ENCODE measurements around the gene SPOCK1. TPM values are rescaled to one million over a fixed set of nuclear protein-coding genes. Genes with fewer than 3 reads are reported as not detected.

SPOCK1 gene
- total RNA-seq, 1 donor from 2014 or later: 1.0 TPM

- DNase-seq: no peak
Observed at GRCh38 chr5:137290373-137290772, 208.8 kb downstream of the SPOCK1 start.

- no peak for DNase-seq
Observed at GRCh38 chr5:137289856-137290255, 209.3 kb downstream of the SPOCK1 start.

GRCh38 chr5:137287569-137287968 is 211.6 kb downstream of the SPOCK1 start:
- DNase-seq: no peak

- no peak for DNase-seq
Observed at GRCh38 chr5:137286025-137286610, 213.0 kb downstream of the SPOCK1 start.

- no peak for DNase-seq
Observed at GRCh38 chr5:137283801-137284200, 215.3 kb downstream of the SPOCK1 start.

- DNase-seq: no peak
Observed at GRCh38 chr5:137282216-137282615, 216.9 kb downstream of the SPOCK1 start.

GRCh38 chr5:137281201-137281600 is 217.9 kb downstream of the SPOCK1 start:
- DNase-seq: no peak

DNA sequence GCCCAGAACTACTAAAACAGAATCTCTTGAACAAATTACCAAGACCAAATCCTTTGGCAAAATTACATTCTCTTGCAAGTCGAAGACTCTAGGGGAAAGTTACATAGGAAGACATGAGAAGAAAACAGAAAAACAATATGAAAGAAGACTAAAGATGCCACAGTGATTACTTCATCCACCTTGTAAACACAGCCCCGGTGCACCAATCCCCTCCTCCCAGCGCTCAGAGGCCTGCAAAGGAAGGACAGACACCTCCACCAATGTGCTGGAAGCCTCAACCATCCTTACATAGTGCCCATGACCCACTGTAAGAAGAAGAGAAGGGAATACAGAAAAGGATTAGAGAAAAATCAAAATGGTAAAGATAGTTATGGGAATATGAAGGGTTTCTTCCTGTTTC is 218.5 kb downstream of the SPOCK1 start:
- DNase-seq: no peak

- DNase-seq: no peak
Observed at GRCh38 chr5:137279521-137280231, 219.4 kb downstream of the SPOCK1 start.

DNA sequence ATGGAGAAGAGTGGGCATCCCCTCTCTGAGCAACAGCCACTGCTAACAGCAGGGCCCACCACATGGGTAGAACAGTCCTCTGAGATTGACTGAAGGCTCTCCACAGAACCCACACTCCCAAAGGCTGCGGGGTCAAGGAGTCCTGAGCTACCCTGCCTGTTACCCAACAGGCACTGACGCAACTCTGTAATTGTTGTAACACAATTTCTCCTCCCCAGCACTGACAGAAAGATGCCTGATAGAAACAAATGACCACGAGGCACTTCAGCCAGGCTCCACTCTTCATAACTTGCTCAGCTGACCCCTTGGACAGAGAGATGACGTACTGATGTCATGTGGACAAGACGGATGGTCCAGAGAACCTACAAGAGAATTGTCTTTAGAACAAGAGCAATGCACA is 220.7 kb downstream of the SPOCK1 start:
- DNase-seq: no peak

DNA sequence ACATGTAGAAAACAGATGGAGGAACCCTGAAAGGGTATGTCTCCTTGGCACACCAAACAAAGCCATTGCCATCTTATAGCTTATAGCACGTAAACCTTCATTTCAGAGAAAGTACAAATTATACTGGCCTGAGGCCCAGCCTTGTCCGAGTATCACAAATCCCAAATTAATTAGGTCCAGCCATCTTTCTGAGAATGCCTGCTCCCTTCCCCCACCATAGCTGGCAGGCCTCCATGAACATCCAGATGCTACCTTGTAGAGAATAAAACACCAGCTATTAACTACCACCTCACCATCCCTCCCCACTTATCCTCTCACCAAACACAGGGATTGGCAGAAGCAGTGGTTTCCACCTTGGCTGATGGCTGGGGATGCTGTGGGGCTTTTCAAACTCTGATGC is 224.0 kb downstream of the SPOCK1 start:
- DNase-seq: no peak

DNA sequence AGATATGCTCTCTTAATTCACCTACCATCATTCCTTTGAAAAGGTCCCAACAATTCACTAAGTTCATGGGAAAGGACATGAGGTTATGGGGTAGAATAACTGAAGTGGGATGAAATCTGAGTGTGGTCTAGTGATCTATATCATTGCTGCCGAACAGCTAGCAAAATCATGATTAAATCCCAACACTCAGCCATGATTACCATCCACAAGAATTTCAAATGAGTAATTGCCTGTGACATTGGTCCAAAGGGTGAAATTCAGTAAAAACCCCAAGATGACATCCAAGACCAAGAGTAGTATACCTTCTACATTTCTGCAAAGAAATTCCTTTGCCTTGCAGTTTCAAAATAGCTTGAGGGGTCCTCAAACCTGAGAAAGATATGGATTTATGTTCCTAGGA is 225.6 kb downstream of the SPOCK1 start:
- no peak for DNase-seq

GRCh38 chr5:137272831-137273230 is 226.3 kb downstream of the SPOCK1 start:
- DNase-seq: no peak

DNA sequence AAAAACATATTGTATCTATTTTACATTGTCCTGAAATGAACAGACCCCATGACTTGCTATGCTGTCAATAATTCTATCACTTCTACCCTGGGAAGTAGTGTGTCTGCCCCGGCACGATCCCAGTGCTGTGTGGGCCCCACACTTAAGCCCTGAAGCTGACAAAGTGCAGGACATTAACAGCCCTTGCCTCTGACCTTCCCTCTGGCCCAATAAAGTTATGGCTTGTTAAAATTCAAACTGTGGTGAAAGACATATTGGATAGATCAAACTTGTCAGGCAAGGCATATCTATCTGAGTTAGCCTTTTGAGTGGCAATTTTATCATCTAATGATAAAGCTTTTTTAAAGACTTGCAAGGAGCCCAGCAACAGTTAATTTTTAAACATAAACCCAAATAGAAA is 229.2 kb downstream of the SPOCK1 start:
- no peak for DNase-seq

- no peak for DNase-seq
Observed at GRCh38 chr5:137269274-137269673, 229.9 kb downstream of the SPOCK1 start.

GRCh38 chr5:137268646-137269045 is 230.5 kb downstream of the SPOCK1 start:
- no peak for DNase-seq

GRCh38 chr5:137266186-137266585 is 232.9 kb downstream of the SPOCK1 start:
- no peak for DNase-seq

DNA sequence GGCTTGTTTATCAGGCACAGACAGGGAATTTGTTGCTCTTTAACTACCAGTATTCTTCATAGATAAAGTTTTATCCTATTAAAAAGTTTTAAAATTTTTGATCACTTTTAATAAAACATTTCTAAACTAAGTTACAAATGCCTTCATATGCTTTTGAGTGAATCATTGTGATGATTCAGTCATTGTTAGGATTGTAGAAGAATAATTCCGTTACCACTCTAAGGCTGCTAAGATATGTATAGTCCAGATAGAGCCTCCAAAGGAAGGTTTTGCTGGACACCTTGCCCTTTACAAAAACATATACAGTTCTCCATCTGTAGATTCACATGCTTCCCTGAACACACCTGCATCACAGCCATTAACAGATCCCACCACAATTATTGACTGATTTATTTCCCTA is 233.7 kb downstream of the SPOCK1 start:
- no peak for DNase-seq

DNA sequence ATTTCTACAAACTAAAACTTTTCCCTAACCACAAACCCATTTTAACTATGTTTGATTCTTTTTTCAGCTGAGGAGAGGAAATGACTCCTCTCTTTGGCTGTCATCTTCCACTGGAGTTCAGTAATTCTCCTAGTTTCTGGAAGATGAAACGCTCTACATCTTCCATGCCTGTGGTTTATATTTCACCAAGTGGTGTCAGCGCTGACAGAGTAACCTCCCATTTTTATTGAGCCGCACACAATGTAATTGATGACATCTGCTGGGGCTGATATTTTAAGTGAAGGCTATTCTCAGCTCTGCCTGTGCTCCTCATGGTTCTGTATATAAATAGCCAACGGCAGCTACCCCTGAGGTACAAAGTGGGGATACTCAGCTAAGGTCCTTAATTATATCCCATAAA is 234.6 kb downstream of the SPOCK1 start:
- DNase-seq: no peak

GRCh38 chr5:137264041-137264440 is 235.1 kb downstream of the SPOCK1 start:
- no peak for DNase-seq

DNA sequence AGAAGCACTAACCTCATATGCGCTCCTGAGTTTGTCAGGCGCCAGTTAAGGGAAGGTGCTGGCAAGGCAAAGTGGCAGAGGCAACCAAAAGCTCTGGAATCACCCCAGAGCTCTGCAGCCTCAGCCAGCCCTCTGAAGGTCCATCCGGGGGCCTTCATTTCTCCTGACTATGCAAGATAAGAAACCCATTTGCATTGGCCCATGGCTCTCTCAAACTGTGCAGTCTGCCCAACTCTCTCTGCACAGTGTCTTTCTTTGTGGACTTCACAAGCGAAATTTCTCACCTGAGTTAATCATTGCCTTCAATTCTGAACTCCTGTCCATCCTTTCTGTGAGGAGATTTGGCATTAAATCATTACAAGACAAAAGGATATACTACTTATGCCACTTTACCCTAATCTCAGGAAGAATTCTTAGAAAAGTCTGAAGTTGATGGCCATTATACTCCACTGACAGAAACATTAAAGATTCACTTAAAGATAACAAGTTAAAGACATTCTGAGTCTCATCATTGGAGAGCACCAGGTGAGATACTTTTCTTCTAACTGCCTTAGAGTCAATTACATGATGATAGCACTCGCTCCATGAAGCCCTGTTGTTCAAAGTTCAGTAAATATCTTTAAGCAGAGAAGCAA is 235.6 kb downstream of the SPOCK1 start:
- no peak for DNase-seq

- no peak for DNase-seq
Observed at GRCh38 chr5:137262818-137263217, 236.3 kb downstream of the SPOCK1 start.

GRCh38 chr5:137260820-137261695 is 238.1 kb downstream of the SPOCK1 start:
- no peak for DNase-seq

Data from dermis blood vessel endothelial cell (primary cell).